ENCODE measurements around the gene RRBP1. TPM values are rescaled to one million over a fixed set of nuclear protein-coding genes. Genes with fewer than 3 reads are reported as not detected.
A peak's percentile ranks its signal among the peaks of the same experiment; 100 is the strongest.

Gene RRBP1
- total RNA-seq, 6 experiments from 2014 or later, result 121 to 274 (median 193) TPM

GRCh38 chr20:17637413-17637780 is 44.6 kb downstream of the RRBP1 start:
- DNase-seq, result no peak
- H3K4me3 ChIP-seq, result no peak overlapping the region
- no CpG with 5 or more reads among the region's 4 CpGs for WGBS (ENCODE audit: insufficient coverage, low coverage, low lambda C conversion rate, missing lambda C conversion rate)
- H3K27ac ChIP-seq, result no peak overlapping the region
- H3K4me1 ChIP-seq, result peaks cover 0 to 8% (median 1%) of the 10 kb centered on the region in 4 donors
- TF ChIP-seq POLR2A (IDR thresholded peaks at IDR 0.05), result no peak
- no peak for TF ChIP-seq CTCF (IDR thresholded peaks at IDR 0.05)
- H3K27me3 ChIP-seq, result no peaks in the 10 kb centered on the region
- intact Hi-C loops (cut with DNase I), result no loop called here
- H3K36me3 ChIP-seq, result peaks cover 9 to 92% (median 53%) of the 10 kb centered on the region in 4 donors
- H3K9me3 ChIP-seq, result no peaks in the 10 kb centered on the region
- ATAC-seq, result no peak

GRCh38 chr20:17636523-17637412 is 45.3 kb downstream of the RRBP1 start:
- WGBS (ENCODE audit: insufficient coverage, low coverage, low lambda C conversion rate, missing lambda C conversion rate), result 85% methylated on average over 4 of the region's 24 CpGs
- no peak overlapping the region for H3K4me3 ChIP-seq
- H3K36me3 ChIP-seq, result peaks cover 4 to 95% (median 53%) of the 10 kb centered on the region in 4 donors
- TF ChIP-seq CTCF (IDR thresholded peaks at IDR 0.05), result no peak
- TF ChIP-seq POLR2A (IDR thresholded peaks at IDR 0.05), result no peak
- H3K9me3 ChIP-seq, result no peaks in the 10 kb centered on the region
- intact Hi-C loops (cut with DNase I), result no loop called here
- DNase-seq, result no peak
- peaks cover 0 to 5% (median 0%) of the 10 kb centered on the region in 4 donors for H3K4me1 ChIP-seq
- no peak overlapping the region for H3K27ac ChIP-seq
- no peaks in the 10 kb centered on the region for H3K27me3 ChIP-seq
- no peak for ATAC-seq

GRCh38 chr20:17635332-17636244 is 46.5 kb downstream of the RRBP1 start:
- no peak for DNase-seq
- no peak overlapping the region for H3K27ac ChIP-seq
- TF ChIP-seq CTCF (IDR thresholded peaks at IDR 0.05) (no peak), POLR2A (IDR thresholded peaks at IDR 0.05) (no peak)
- H3K4me1 ChIP-seq, result peaks cover 0 to 5% (median 0%) of the 10 kb centered on the region in 4 donors
- 39% methylated on average over 5 of the region's 25 CpGs for WGBS (ENCODE audit: insufficient coverage, low coverage, low lambda C conversion rate, missing lambda C conversion rate)
- ATAC-seq, result no peak
- H3K9me3 ChIP-seq, result no peaks in the 10 kb centered on the region
- intact Hi-C loops (cut with DNase I), result no loop called here
- no peaks in the 10 kb centered on the region for H3K27me3 ChIP-seq
- no peak overlapping the region for H3K4me3 ChIP-seq
- peaks cover 5 to 95% (median 55%) of the 10 kb centered on the region in 4 donors for H3K36me3 ChIP-seq

GRCh38 chr20:17634661-17635331 is 47.2 kb downstream of the RRBP1 start:
- Histone ChIP-seq H3K4me1 (peaks cover 0 to 5% (median 0%) of the 10 kb centered on the region in 4 donors), H3K36me3 (peaks cover 10 to 96% (median 58%) of the 10 kb centered on the region in 4 donors), H3K27me3 (no peaks in the 10 kb centered on the region), H3K27ac (peak overlapping the region in 1 of 3 donors; percentile 40), H3K9me3 (no peaks in the 10 kb centered on the region), H3K4me3 (no peak overlapping the region)
- ATAC-seq, result peak; percentile 35 to 68 (median 49)
- no peak for TF ChIP-seq CTCF (IDR thresholded peaks at IDR 0.05)
- TF ChIP-seq POLR2A (IDR thresholded peaks at IDR 0.05), result no peak
- peak in 1 of 3 donors; percentile 56 for DNase-seq
- intact Hi-C loops (cut with DNase I), result no loop called here
- 36% methylated on average over 7 of the region's 13 CpGs for WGBS (ENCODE audit: insufficient coverage, low coverage, low lambda C conversion rate, missing lambda C conversion rate)
